Neural cell (in vitro differentiated cells): ENCODE data around the gene FBXO42. TPM values are rescaled to one million over a fixed set of nuclear protein-coding genes. Genes with fewer than 3 reads are reported as not detected.

Source experiments
- H2AFZ ChIP-seq: fragments of 200-600, 300-800 bp; sonication (generic), shearing (Covaris generic); 2 replicates; pipeline ENCODE4 v1.6.0; 2014; ENCODE audit warnings: low read depth, mild to moderate bottlenecking, antibody characterized with exemption, low read length, moderate library complexity
- H3F3A ChIP-seq: fragments of 200-600 bp; shearing (Covaris generic); 2 replicates; pipeline ENCODE4 v1.6.1; 2016; ENCODE audit warnings: mild to moderate bottlenecking, moderate library complexity, mixed read lengths, antibody characterized with exemption, low read length; ENCODE audit not compliant: insufficient read depth, poor library complexity, severe bottlenecking
- H3K27ac ChIP-seq: fragments of 200-600, 300-800 bp; sonication (generic), shearing (Covaris generic); 2 replicates; pipeline ENCODE4 v1.5.1; 2014; ENCODE audit warnings: mild to moderate bottlenecking, low read length, moderate library complexity
- H3K27me3 ChIP-seq: fragments of 300-800, 200-600 bp; sonication (generic), shearing (Covaris generic); 2 replicates; pipeline ENCODE4 v1.6.0; 2014; ENCODE audit warnings: mild to moderate bottlenecking, low read depth, low read length, moderate library complexity; ENCODE audit not compliant: insufficient read depth
- H3K36me3 ChIP-seq: fragments of 300-800, 200-600 bp; sonication (generic), shearing (Covaris generic); 2 replicates; pipeline ENCODE4 v1.5.1; 2014; ENCODE audit warnings: mild to moderate bottlenecking, antibody characterized with exemption, low read length, moderate library complexity; ENCODE audit not compliant: insufficient read depth
- H3K4me2 ChIP-seq: fragments of 300-800, 200-600 bp; sonication (generic), shearing (Covaris generic); 2 replicates; pipeline ENCODE4 v1.6.0; 2014; ENCODE audit warnings: mild to moderate bottlenecking, low read length
- H3K4me3 ChIP-seq: fragments of 300-800, 200-600 bp; sonication (generic), shearing (Covaris generic); 2 replicates; pipeline ENCODE4 v1.5.1; 2014; ENCODE audit warnings: mild to moderate bottlenecking, low read length, moderate library complexity
- H3K79me2 ChIP-seq: fragments of 200-600 bp; shearing (Covaris generic); replicated peaks from 2 replicates; pipeline ENCODE4 v1.6.0; 2014; ENCODE audit warnings: mild to moderate bottlenecking, low read length, moderate library complexity; ENCODE audit not compliant: insufficient read depth
- H3K9ac ChIP-seq: fragments of 300-800, 200-600 bp; sonication (generic), shearing (Covaris generic); 2 replicates; pipeline ENCODE4 v1.6.1; 2016; ENCODE audit warnings: mild to moderate bottlenecking, low read length, mixed read lengths
- H3K9me2 ChIP-seq: fragments of 200-600 bp; shearing (Covaris generic); 2 replicates; pipeline ENCODE4 v1.6.1; 2016; ENCODE audit warnings: mild to moderate bottlenecking, low read length, mixed read lengths; ENCODE audit not compliant: insufficient read depth
- H3K9me3 ChIP-seq: fragments of 200-600, 300-800 bp; sonication (generic), shearing (Covaris generic); 2 replicates; pipeline ENCODE4 v1.6.1; 2016; ENCODE audit warnings: mild to moderate bottlenecking, mixed run types, low read length, moderate library complexity, mixed read lengths
- H4K20me1 ChIP-seq: fragments of 200-600 bp; shearing (Covaris generic); 2 replicates; pipeline ENCODE4 v1.6.1; 2016; ENCODE audit warnings: mild to moderate bottlenecking, mixed run types; ENCODE audit not compliant: insufficient read depth
- EP300 ChIP-seq: fragments of 450-650 bp; conservative IDR thresholded peaks from 2 replicates; pipeline ENCODE4 v1.6.1; 2014; ENCODE audit warnings: antibody characterized with exemption, mild to moderate bottlenecking, moderate library complexity; ENCODE audit not compliant: poor library complexity, severe bottlenecking
- EZH2 ChIP-seq: fragments of 200-600, 300-800 bp; shearing (Covaris generic), sonication (generic); IDR thresholded peaks from 2 replicates; pipeline ENCODE4 v1.6.1; 2014; ENCODE audit warnings: antibody characterized with exemption, low read length, borderline replicate concordance, mild to moderate bottlenecking; ENCODE audit not compliant: insufficient read depth, poor library complexity, severe bottlenecking
- MXI1 ChIP-seq: fragments of 450-650 bp; conservative IDR thresholded peaks from 2 replicates; pipeline ENCODE4 v1.6.1; 2014; ENCODE audit warnings: antibody characterized with exemption, mild to moderate bottlenecking; ENCODE audit not compliant: poor library complexity, severe bottlenecking
- POLR2AphosphoS5 ChIP-seq: IDR thresholded peaks from 2 replicates; pipeline ENCODE4 v1.6.1; 2012
- RAD21 ChIP-seq: fragments of 450-650 bp; conservative IDR thresholded peaks from 2 replicates; pipeline ENCODE4 v1.6.1; 2014; ENCODE audit warnings: antibody characterized with exemption, mild to moderate bottlenecking, moderate library complexity
- SMC3 ChIP-seq: fragments of 450-650 bp; conservative IDR thresholded peaks from 2 replicates; pipeline ENCODE4 v1.6.1; 2014; ENCODE audit warnings: antibody characterized with exemption, mild to moderate bottlenecking, moderate library complexity; ENCODE audit not compliant: poor library complexity
- TAF1 ChIP-seq: IDR thresholded peaks from 2 replicates; pipeline ENCODE4 v1.6.1; 2012; ENCODE audit warnings: low read depth
- polyA plus RNA-seq: library from polyadenylated mRNA; depleted of rRNA; stranded (reverse); fragments of >200 nt; gene quantifications from 2 replicates; pipeline ENCODE4 v1.2.3, GENCODE V29; 2014
- TF ChIP-seq, protein P1 (sequence below): IDR thresholded peaks from 2 replicates; pipeline ENCODE4 v1.6.1; 2012; ENCODE audit warnings: borderline replicate concordance
- TF ChIP-seq, protein P2 (sequence below): fragments of 450-650 bp; IDR thresholded peaks from 2 replicates; pipeline ENCODE4 v1.5.1; 2014; ENCODE audit warnings: antibody characterized with exemption, mild to moderate bottlenecking, moderate library complexity; ENCODE audit not compliant: poor library complexity, severe bottlenecking

FBXO42 gene
- polyA plus RNA-seq, 1 donor from 2014 or later = 30.1 TPM

DNA sequence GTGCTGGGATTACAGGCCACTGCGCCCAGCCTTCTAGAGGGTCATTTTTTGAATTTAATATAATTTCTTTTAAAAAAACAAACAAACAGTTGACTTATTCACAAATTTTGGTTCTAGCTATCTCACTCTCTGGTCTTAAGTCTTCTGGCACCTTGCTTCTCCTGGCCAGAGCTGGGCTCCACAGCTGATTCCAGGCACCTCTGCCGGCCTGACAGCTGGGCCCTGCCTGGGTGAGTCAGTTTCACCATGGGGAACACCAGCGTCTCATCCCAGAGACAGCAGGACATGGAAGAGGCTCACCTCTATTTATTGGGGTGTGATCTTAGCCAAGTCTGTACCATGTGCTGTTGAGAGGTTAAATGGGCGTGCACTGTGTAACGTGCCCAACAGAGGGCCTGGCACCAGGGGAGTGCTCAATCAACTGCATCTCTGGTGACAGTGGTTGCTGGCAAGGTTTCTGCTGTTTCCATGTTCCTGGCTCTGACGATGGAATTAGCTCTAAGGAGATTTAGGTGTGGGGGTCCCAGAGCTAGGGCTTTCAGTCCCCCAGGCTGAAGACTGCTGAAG is 116.3 kb downstream of the FBXO42 start:
- Histone ChIP-seq H3K9me2 (no peaks in the 10 kb centered on the region), H3K27me3 (no peaks in the 10 kb centered on the region), H4K20me1 (no peaks in the 10 kb centered on the region), H2AFZ (no peak overlapping the region), H3F3A (no peaks in the 10 kb centered on the region), H3K36me3 (no peaks in the 10 kb centered on the region), H3K4me2 (peak overlapping the region; percentile 74), H3K9me3 (no peaks in the 10 kb centered on the region), H3K9ac (peak overlapping the region; percentile 76), H3K27ac (no peak overlapping the region), H3K79me2 (no peaks in the 10 kb centered on the region), H3K4me3 (peak overlapping the region; percentile 81)
- TF ChIP-seq POLR2AphosphoS5 = no peak
- no peak for TF ChIP-seq EZH2
- TF ChIP-seq TAF1 = no peak
- TF ChIP-seq, protein P1, sequence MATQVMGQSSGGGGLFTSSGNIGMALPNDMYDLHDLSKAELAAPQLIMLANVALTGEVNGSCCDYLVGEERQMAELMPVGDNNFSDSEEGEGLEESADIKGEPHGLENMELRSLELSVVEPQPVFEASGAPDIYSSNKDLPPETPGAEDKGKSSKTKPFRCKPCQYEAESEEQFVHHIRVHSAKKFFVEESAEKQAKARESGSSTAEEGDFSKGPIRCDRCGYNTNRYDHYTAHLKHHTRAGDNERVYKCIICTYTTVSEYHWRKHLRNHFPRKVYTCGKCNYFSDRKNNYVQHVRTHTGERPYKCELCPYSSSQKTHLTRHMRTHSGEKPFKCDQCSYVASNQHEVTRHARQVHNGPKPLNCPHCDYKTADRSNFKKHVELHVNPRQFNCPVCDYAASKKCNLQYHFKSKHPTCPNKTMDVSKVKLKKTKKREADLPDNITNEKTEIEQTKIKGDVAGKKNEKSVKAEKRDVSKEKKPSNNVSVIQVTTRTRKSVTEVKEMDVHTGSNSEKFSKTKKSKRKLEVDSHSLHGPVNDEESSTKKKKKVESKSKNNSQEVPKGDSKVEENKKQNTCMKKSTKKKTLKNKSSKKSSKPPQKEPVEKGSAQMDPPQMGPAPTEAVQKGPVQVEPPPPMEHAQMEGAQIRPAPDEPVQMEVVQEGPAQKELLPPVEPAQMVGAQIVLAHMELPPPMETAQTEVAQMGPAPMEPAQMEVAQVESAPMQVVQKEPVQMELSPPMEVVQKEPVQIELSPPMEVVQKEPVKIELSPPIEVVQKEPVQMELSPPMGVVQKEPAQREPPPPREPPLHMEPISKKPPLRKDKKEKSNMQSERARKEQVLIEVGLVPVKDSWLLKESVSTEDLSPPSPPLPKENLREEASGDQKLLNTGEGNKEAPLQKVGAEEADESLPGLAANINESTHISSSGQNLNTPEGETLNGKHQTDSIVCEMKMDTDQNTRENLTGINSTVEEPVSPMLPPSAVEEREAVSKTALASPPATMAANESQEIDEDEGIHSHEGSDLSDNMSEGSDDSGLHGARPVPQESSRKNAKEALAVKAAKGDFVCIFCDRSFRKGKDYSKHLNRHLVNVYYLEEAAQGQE = no peak
- TF ChIP-seq, protein P2, sequence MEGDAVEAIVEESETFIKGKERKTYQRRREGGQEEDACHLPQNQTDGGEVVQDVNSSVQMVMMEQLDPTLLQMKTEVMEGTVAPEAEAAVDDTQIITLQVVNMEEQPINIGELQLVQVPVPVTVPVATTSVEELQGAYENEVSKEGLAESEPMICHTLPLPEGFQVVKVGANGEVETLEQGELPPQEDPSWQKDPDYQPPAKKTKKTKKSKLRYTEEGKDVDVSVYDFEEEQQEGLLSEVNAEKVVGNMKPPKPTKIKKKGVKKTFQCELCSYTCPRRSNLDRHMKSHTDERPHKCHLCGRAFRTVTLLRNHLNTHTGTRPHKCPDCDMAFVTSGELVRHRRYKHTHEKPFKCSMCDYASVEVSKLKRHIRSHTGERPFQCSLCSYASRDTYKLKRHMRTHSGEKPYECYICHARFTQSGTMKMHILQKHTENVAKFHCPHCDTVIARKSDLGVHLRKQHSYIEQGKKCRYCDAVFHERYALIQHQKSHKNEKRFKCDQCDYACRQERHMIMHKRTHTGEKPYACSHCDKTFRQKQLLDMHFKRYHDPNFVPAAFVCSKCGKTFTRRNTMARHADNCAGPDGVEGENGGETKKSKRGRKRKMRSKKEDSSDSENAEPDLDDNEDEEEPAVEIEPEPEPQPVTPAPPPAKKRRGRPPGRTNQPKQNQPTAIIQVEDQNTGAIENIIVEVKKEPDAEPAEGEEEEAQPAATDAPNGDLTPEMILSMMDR = peak; percentile 23
- TF ChIP-seq RAD21 = no peak

DNA sequence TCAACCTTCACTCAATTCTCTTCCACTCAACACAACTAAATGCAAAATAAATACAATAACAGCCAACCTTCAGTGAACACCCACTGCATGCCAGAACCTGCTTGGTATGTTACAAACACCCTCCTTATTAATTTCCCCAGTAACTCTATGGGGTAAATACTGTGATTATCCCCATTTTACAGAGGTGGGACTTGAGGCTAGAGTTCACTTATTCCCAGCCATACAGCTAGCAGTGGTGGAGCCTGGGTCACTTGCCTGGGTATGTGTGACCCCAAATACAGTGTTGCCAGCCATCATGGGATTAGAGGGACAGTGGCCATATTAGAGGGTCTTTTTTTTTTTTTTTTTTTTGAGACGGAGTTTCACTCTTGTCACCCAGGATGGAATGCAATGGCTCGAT is 116.9 kb downstream of the FBXO42 start:
- no peaks in the 10 kb centered on the region for H4K20me1 ChIP-seq
- H3K79me2 ChIP-seq = no peaks in the 10 kb centered on the region
- no peaks in the 10 kb centered on the region for H3F3A ChIP-seq
- H3K27me3 ChIP-seq = no peaks in the 10 kb centered on the region
- H3K4me2 ChIP-seq = no peak overlapping the region
- no peaks in the 10 kb centered on the region for H3K9me2 ChIP-seq
- no peak overlapping the region for H3K4me3 ChIP-seq
- no peak overlapping the region for H2AFZ ChIP-seq
- H3K36me3 ChIP-seq = no peaks in the 10 kb centered on the region
- H3K9me3 ChIP-seq = no peaks in the 10 kb centered on the region
- no peak overlapping the region for H3K27ac ChIP-seq
- H3K9ac ChIP-seq = no peak overlapping the region
- TF ChIP-seq SMC3 = no peak
- no peak for TF ChIP-seq EP300
- TF ChIP-seq POLR2AphosphoS5 = no peak
- no peak for TF ChIP-seq MXI1
- TF ChIP-seq TAF1 = no peak
- TF ChIP-seq, protein P2 = no peak
- TF ChIP-seq EZH2 = no peak
- TF ChIP-seq RAD21 = no peak
- TF ChIP-seq, protein P1 = no peak
